Stimulated activated CD4-positive, alpha-beta T cell treated with anti-CD3 and anti-CD28 coated beads, TNF-alpha, amount 100 ng/mL, for 1 hour (primary cell): ENCODE results near the gene ZNF397.

Source experiments
- DNase-seq, 3 donors: peaks; one replicate each; pipeline ENCODE4 v3.0.0-alpha.2; 2020; ENCODE audit warnings: low read depth in 3 of 3, low spot score in 1 of 3

Gene ZNF397

DNA sequence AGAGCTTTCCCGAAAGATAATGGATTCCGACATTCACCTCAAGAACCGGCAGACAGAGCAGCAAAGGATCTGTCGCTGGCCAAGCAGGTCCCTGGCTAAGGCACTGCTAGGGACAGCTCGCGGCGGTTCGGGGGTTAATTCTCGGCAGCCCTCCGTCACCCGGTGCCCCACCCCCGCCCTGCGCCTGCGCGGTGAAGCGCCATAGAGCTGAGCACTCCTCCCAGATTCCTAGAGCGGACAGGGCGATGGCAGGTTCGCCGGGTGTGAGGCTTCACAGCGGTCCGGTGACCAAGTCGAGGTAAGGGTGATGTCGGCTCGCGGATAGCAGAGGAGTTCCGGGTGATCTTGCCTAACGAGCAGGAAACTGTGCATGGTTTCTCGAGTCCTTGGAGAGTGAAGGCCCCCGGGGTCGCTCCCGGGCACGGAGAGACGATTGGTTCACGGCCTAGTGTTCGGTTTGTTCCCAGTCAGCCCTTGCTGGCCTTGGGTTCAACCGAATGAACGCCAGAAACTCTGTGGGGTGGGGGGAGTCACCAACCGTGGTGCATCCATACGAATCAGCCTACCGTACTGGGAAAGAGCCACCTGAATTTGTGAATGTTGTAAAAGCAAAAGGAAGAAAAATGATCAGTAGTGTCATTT is 49.4 kb downstream of the ZNF397 start, which contains the start of gene ZSCAN30:
TSS of gene ZSCAN30 (minus strand) at position 136 of the 642 bp plus-strand sequence. CDS start 25,877 bp downstream, outside the sequence.
- DNase-seq: peak; percentile 89 to 97 (median 92)

DNA sequence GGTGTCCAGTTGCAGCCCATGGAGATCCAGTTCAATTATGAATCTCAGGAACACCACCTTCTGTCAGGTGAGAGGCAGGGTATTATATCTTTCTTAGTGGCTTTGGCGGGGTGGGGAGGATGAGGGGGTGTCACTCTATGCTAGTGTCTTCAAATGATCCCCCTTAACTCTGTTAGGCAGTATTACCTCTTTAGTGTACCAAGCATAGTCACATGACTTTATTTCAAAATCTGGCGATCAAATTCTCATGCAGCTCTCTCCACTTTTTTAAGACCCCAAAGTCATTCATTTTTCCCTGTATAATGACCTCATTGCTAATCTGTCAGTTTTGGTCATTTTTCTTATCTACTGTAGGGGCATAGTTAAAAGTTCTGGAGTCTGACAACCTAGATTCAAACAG is 50.3 kb downstream of the ZNF397 start:
- DNase-seq: no peak

- DNase-seq: no peak
Observed at GRCh38 chr18:35296060-35296459, 55.2 kb downstream of the ZNF397 start.

- DNase-seq: no peak
Observed at GRCh38 chr18:35303610-35304009, 62.8 kb downstream of the ZNF397 start.

DNA sequence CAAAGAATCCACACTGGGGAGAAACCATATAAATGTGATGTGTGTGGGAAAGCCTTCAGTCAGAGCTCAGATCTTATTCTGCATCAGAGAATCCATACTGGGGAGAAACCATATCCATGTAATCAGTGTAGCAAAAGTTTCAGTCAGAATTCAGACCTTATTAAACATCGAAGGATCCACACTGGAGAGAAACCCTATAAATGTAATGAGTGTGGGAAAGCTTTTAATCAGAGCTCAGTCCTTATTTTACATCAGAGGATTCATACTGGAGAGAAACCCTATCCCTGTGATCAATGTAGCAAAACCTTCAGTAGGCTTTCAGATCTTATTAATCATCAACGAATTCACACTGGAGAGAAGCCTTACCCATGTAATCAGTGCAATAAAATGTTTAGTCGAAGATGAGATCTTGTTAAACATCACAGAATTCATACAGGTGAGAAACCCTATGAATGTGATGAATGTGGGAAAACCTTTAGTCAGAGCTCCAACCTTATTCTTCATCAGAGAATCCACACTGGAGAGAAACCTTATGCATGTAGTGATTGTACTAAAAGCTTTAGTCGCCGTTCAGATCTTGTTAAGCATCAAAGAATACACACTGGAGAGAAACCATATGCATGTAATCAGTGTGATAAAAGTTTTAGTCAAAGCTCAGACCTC is 65.9 kb downstream of the ZNF397 start:
- no peak for DNase-seq
